MM.1S (cell line): Measurements from ENCODE around the gene TCF20.

ENCODE experiments used
- CTCF ChIP-seq: fragments of 300-600 bp; sonication (generic); IDR thresholded peaks from 2 replicates; pipeline ENCODE4 v1.5.1; 2016; ENCODE audit warnings: antibody characterized with exemption, low read length, mixed read lengths
- EZH2 ChIP-seq: fragments of 300-600 bp; sonication (generic); optimal IDR thresholded peaks from 2 replicates; pipeline ENCODE3; 2017; ENCODE audit warnings: low read depth, mild to moderate bottlenecking, antibody characterized with exemption, low read length, mixed read lengths
- EZH2phosphoT487 ChIP-seq: fragments of 300-600 bp; sonication (generic); IDR thresholded peaks from 2 replicates; pipeline ENCODE4 v1.6.1; 2018; ENCODE audit warnings: antibody characterized with exemption, low read length

GRCh38 chr22:42257386-42257785 is 13.1 kb downstream of the TCF20 start:
- TF ChIP-seq CTCF (no peak), EZH2 (no peak), EZH2phosphoT487 (no peak)
